Suppressor macrophage (primary cell): Measurements from ENCODE around the gene MTUS2.

Experiments
- DNase-seq, 4 experiments: peaks; one replicate each; pipeline ENCODE4 v3.0.0-alpha.2; 2020 to 2022

Gene MTUS2

DNA sequence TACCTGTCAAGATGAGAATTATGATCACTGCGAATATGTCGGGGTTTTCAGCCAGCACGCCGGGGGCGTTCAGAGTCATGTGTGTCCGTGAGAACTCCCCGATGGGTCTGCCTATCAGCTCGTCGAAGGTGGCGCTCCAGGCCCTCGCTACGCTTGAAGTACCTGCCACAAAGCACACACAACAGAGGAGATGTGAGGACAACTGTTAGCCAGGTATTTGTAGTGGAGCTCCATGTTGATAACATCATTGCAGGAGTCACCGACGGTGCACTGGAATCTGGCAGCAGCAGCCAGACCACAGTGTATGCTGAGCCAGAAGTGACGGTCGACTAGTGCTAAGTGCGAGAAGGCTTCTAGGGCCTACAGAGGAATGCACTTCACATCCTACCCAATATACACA is 712.7 kb downstream of the MTUS2 start:
- DNase-seq = no peak

DNA sequence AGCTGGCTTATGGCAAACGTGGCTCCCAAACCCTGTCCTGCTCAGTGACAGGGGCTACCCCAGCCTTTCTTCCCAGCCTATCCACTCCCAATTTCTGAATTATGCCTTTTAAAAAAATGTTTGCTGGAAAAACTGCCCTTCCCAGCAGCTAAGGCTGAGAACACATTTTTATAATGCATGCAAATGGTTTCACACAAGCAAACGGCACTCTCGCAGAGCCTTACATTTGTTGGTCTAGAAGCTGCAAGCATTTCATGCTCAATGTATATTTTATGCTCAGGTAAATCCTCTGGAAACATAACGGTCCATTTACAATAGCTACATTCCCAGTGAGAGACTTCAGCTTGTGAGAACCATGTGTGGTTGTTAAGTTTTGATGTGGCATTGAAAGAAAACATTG is 713.9 kb downstream of the MTUS2 start:
- DNase-seq = no peak

DNA sequence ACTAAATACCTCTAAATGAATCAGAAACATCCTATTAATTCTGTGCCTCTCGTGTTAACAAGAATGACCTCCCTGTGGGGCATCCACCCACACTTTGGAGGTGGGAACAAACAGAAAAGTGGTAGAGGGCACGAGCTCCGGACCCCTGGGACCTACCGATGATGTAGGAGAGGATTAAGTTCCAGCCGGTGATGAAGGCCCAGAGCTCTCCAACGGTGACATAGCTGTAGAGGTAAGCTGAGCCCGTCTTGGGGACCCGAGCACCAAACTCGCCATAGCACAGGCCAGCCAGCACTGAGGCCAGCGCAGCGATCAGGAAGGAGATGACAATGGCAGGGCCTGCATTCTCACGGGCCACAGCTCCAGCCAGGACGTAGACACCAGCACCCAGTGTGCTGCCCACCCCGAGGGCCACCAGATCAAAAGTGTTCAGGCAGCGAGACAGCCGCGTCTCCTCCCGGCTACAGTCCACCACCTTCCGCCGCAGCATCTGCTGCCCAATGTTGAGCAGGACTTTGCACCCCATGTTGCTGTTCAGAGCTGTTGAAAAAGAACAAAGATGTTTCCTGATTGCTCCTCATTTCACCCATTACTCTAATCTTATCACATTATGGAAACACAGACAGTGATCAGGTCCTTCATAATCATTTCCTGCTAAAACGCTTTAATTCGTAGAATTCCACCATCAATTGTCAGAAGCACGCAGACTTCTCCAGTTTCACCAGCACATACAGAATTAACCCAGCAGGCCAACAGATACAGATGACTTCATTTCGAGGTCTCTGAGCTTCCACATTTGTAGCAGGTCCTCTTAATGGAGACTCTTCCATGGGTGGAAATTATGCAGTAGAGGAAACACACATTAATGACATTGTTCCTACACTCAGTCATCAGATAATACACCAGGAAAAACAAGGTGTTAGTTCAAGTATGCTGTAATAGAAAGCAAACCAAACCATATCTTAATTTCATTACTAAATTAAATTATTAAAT is 715.8 kb downstream of the MTUS2 start:
- DNase-seq = no peak

DNA sequence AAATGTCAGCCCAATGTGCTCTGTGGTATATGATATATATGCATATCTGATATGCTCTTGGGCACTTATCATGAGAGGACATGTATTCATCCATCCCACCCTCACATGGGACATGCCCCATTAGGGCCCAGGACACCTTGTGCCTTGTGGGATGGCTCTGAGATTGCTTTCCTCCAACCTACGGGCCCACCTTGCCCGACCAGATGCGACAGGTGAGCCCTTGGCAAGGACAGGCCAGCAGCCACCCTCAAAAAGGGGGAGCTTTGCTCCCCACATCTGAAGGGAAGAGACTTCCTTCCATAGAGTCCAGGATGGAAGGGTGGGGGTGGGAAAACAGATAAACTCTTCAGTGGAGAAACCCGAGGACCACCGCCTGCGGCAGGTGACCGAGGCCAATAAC is 716.7 kb downstream of the MTUS2 start:
- no peak for DNase-seq

DNA sequence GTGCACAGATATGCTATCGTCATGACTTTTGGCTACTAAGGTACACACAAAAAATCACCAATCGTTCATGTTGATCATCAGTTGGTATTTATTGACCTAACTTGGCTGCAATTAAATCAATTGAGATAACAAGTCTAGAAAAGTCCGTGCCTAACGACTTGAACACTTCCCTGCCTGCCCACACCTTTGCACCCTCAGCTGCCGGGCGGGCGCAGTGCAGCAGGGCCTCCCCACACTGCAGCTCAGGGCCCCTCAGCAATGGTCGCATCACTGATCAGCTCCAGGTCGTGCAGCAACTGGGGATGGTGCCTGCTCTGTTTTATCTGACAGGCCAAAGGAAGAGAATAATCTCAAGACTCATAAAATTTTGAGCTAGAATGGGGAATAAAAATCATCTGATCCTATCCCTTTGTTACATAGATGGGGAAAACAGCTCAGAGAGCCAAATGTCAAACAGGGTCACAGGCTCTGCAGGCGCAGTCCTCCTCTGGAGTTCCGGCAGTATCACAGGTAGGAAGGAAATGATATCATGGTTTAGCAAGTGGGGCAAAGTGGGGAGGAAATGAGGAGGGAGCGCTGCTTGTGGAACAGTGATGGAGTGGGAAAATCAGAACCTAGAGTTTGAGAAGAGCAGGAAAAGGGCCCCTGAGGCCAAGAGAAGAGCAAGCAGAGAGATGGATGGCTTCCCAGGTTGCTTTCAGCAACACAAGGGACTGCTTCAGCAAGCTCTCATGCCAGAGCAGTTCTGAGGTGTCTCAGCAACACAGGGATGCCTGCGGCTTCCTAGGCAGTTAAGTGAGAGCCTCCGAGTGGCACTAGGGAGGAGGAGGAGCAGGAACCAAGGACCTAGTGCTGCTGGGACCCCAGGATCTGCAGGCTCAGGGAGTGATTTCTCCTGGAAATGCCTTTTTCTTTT is 717.9 kb downstream of the MTUS2 start:
- no peak for DNase-seq

DNA sequence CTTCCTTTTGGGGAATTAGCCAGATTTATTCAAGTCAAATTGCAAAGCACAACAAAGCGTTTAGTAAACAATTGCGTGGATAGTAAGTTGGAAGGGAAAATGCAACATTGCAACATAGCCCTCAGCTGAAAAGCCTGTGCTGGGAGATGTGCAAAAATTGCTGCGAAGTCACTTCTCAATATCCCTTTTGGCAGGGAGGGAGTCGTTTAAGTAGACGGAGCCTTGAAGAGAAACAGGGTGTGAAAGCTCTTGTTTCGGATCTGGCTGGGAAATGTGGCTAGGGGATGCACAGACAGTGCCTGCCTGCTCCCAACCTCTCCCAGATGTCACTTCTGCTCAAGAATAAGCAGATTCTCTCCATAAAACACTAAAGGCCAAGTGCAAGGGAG is 718.5 kb downstream of the MTUS2 start:
- DNase-seq = no peak

DNA sequence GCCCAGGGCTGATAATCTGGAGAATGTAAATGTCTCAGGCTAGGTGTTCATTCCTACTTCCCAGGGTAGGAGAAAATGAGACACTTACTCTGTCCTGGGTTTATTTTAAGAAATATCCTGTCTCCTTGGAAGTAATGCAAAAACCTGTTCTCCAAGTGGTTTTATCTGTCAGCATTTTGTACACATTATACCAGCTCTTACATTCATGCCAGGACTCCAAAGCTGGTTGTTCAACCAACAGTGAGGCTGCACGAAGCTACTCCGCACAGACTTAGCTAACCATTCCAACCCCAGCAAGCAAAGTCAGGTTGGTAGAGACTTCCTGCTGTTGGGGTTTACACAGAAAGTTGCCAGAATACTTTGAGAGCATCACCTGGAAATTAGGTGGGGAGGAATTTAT is 719.7 kb downstream of the MTUS2 start:
- no peak for DNase-seq

DNA sequence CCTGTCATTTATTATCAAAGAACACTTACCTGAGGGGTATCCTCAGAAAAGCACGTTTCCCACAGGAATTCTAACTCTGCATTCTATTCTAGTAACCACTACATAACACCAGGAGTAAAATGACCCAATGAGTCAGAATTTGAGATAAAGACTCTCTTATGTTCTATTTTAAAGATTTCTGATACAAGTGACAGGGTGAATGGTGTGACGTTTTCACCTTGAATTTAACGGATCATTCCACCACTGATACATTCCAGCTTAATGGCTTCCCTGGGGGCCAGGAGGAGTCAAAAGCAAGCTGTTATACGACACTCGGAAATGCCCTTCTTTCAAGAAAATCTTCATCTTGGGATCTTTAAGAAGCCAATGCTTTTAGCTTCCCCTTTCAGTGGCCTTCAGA is 720.2 kb downstream of the MTUS2 start:
- no peak for DNase-seq

DNA sequence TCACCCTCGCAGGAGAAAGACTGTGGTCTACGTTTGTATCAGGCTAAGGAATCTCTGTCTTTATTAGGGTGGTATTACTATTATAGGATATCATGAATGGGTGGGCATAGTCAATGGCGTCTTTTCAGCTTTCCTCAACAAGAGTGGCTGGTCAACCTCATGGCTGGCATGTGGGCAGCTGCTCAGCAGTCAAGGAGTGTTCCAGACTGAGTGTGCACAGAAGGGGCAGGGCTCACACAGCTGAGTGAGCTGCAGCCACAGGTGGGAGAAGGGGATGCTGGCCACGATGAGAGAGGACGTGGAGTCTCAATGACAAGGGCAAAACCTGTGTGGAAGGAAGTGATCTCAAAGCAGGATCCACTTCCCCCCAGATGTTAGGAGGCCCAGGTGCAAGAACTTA is 720.7 kb downstream of the MTUS2 start:
- no peak for DNase-seq

DNA sequence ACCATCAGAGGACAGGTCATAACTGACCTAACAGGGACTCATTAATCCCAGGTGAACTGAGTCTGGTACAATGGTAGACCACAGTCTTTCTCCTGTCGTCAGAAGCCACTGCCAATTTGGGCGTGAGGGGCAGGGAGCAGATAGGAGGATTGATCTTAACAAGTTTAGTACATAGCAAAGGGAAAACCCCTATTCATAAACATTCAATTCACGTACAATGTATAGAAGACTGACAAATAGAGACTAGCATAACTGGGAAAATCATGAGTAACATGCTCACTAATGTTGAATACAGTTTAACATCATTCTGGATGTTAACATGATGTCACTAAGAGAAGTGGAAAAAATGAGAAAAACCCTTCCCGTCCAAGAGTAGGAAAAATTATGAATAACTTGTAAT is 721.3 kb downstream of the MTUS2 start:
- DNase-seq = no peak

DNA sequence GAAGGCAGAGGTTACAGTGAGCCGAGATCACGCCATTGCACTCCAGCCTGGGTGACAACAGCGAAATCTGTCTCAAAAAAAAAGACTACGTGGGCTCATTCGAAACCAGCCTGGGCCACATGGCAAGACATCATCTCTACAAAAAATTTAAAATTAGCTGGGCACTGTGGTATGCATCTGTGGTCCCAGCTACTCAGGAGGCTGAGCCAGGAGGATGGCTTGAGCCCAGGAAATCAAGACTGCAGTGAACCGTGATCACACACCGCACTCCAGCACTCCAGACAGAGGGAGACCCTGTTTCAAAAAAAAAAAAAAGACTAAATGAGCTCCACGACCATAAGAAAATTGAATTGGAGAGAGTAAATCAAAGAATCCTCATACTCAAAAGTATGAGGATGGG is 722.2 kb downstream of the MTUS2 start:
- no peak for DNase-seq

DNA sequence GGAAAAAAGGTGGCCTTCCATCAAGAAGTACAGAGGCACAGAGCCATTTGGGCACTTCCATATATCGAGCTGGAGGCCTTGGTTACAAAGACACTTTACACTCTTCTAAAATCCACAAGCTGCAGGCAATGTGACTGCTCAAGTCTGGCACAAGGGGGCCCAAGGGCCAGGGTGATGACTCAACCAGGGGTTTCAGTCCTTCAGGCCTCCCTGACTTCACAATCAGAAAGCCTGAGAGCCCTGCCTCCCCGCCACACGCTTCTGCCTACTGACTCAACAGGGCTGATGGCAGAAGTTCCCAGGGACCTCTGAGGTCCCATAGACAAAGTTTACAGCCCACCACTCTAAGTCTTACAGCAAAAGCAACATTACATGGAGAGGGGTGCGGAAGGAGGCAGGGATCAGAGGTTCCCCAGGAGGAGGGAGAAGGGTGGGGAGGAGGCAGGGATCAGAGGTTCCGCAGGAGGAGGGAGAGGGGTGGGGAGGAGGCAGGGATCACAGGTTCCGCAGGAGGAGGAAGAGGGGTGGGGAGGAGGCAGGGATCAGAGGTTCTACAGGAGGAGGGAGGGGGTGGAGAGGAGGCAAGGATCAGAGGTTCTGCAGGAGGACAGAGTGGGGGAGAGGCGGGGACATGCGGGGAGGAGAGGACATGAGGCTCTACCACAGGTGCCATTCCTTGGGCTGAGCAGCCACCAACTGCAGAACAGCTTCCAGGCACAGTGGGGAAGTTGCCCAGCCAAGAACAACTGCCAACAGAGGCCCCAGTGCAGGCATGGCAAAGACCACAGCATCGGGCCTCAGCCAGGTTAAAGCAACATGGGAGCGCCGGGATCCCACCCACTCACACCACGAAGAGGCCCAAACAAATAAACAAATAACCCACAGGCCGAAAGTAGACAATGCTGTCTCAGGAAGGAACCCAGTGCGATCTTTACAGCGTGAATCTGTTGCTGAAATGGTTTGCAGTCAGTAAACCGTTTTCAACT is 723.4 kb downstream of the MTUS2 start:
- peak in 3 of 4 experiments; percentile 6 to 17 (median 15) for DNase-seq

DNA sequence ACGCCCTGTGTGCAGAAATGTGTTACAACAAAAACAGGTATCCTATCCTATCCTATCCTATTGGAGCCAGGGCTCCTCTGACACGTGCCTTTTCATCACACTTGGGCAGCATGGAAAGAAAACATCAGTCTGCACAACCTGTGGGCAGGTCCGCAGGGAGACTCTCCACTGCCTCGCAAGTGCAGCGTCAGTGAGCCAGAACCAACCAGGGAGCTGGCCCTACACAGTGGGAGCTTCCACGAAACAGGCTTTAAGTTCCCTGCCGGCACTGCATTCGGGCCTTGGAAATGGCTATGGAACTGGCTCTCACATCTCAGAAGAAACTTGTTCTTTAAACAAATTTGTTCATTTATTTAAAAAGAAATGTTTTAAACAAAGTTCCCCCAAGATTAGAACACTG is 725.8 kb downstream of the MTUS2 start:
- DNase-seq = no peak

DNA sequence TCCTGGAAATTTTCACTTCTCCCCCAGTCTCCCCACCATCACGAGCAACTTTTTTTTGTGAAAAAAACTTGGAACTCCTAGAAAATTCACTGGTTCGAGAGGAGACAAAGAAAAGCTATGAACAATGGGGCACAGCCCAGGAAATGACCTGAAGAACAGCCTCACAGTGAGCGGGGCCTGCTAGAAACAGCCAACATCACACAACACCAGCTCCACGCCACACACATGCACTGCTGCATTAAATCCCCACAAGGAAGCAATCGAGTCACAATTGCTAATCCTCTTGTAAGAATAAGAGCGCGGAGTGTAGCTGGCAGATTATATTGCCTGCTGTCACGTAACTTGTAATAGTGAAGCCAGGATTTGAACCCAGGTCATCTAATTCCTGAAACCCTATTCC is 726.5 kb downstream of the MTUS2 start:
- DNase-seq = no peak

DNA sequence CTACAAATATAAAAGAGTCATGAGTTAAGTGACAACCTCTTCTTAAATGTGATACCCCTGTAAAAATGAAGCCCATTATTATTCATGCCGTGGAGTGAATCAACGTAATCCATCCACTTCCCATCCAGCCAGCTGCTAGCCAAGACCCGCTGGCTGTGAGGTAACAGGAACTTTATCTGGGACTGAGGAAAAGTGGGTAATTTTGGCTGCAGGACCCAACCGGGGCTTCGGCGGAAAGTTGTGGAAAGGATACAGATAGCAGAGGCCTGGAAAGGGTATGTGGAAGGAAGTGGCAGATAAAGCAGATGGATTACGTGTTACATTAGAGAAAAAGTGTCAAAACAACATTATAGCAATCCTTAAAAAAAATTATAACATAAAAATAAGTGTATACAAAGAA is 727.0 kb downstream of the MTUS2 start:
- no peak for DNase-seq

DNA sequence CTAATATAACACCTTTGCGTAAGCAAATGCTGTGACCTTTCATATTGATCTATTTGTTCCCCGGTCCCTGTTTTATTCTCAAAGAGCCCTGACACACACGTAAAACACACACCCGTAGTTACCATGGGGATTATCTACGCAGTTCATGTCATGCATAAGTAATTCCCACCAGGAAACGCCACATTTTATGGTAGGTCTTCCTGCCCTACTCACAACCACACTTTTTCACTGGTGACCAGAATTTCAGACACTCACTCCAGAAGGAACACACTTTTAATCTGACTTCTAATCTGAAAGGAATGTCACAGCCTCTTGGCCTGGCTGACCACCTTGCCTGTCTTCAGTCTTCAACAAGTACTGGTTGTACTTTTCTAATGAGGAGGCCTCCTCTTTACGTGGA is 728.6 kb downstream of the MTUS2 start:
- DNase-seq = no peak

DNA sequence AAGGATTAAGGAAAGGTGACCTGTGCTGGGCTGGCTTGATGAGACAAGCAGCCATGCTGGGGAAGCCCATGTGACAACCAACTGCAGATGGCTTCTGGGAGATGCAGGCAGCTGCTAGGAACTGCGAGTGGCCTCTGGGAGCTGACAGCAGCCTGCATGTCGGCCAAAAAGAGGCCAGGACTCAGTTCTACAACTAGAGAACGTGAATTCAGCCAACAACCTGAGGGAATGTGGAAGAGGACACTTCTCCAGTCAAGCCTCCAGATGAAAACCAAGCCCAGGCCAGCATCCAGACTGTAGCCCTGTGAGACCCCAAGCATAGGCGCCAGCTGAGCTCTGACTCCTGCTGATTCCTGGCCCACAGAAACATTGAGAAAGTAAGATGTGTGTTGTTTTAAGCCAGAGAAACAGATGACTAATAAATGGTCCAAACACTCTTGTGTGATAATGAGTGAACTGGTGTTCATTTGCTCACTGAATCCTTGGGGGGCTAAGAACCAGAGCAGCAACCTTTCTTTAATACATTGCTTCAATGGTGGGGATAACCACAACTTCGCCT is 730.4 kb downstream of the MTUS2 start:
- no peak for DNase-seq

DNA sequence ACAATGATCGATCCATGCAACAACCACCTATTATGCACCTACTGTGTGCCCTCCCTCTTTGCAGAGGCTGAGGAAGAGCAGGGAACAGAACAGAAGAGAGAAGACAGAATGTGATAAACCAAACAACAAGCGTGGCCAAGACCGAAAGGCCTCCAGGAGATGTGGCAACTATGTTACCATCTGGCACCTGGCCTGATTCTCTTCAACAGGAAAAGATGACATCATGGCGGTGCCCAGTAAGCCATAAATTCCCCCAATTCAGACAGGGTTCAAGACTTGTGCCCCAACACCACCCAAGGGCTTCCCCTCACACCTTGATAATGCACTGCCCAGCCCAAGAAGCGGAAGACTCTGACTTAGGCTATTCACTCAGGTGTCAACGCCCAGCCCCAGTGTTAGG is 731.1 kb downstream of the MTUS2 start:
- no peak for DNase-seq
